Measurements from ENCODE around the gene IGFBP3. TPM values are rescaled to one million over a fixed set of nuclear protein-coding genes. Genes with fewer than 3 reads are reported as not detected.

The IGFBP3 gene
- total and polyA plus RNA-seq, 9 of the 15 experiments (the other 6 are each of a cell fraction or from before 2014, with no cell fraction given): 0.08 to 0.22 (median 0.10) TPM; not detected in 5

GRCh38 chr7:45898222-45898621 lies 22.9 kb downstream of the IGFBP3 start:
- no peak overlapping the region for H2AFZ ChIP-seq (ENCODE audit: low read depth, low read length)
- in situ Hi-C loops (cut with MboI) (no loop called here), intact Hi-C loops (cut with micrococcal nuclease) (no loop called here)
- H3K36me3 ChIP-seq (ENCODE audit: control insufficient read depth, insufficient read depth, low read length): no peaks in the 10 kb centered on the region
- no peaks in the 10 kb centered on the region for H3K79me2 ChIP-seq (ENCODE audit: control insufficient read depth, insufficient read depth, low read length)
- ATAC-seq: no peak
- CTCF ChIA-PET (ENCODE audit: low intra/inter-chr PET ratio): no interaction called here
- POLR2A ChIA-PET: no interaction called here
- TF ChIP-seq SREBF2 (CRISPR knock-in tag; IDR thresholded peaks at IDR 0.05) (no peak), ZNF12 (CRISPR knock-in tag; IDR thresholded peaks at IDR 0.05) (no peak), HSF4 (CRISPR knock-in tag; IDR thresholded peaks at IDR 0.05; ENCODE audit: borderline replicate concordance) (no peak), EWSR1 (IDR thresholded peaks at IDR 0.05; ENCODE audit: borderline replicate concordance, low read depth, partially characterized antibody) (no peak)
- BruUV-seq (replicated peaks): no TSS peak
- H3K9me3 ChIP-seq (replicated peaks; ENCODE audit: control insufficient read depth, insufficient read depth, low read depth, low read length): no peaks in the 10 kb centered on the region
- H3K9me1 ChIP-seq (ENCODE audit: control insufficient read depth, insufficient read depth, low read length): no peaks in the 10 kb centered on the region
- no peak for FAIRE-seq
- no peaks in the 10 kb centered on the region for H3K4me1 ChIP-seq (replicated peaks in 1 of 2; ENCODE audit: control insufficient read depth in 2 of 2, insufficient read depth in 2 of 2, low read length in 2 of 2)
- H3K4me2 ChIP-seq (ENCODE audit: insufficient read depth, low read length): no peak overlapping the region
- WGBS (ENCODE audit: insufficient coverage, low coverage, missing lambda C conversion rate): 0% methylated on average over 2 of the region's 2 CpGs
- no peak overlapping the region for H3K27ac ChIP-seq (ENCODE audit: extremely low read depth, low read depth, low read length)
- DNase-seq (ENCODE audit: extremely low read depth in 1 of 4, low spot score in 3 of 4): no peak
- H4K20me1 ChIP-seq (replicated peaks; ENCODE audit: control insufficient read depth, insufficient read depth, low read length): no peaks in the 10 kb centered on the region
- H3K9ac ChIP-seq (ENCODE audit: insufficient read depth in 1 of 2, low read depth in 2 of 2, low read length in 2 of 2): no peak overlapping the region
- H3K4me3 ChIP-seq: no peak overlapping the region
- no peaks in the 10 kb centered on the region for H3K27me3 ChIP-seq (ENCODE audit: control insufficient read depth in 2 of 2, insufficient read depth in 2 of 2, low read length in 2 of 2)

DNA sequence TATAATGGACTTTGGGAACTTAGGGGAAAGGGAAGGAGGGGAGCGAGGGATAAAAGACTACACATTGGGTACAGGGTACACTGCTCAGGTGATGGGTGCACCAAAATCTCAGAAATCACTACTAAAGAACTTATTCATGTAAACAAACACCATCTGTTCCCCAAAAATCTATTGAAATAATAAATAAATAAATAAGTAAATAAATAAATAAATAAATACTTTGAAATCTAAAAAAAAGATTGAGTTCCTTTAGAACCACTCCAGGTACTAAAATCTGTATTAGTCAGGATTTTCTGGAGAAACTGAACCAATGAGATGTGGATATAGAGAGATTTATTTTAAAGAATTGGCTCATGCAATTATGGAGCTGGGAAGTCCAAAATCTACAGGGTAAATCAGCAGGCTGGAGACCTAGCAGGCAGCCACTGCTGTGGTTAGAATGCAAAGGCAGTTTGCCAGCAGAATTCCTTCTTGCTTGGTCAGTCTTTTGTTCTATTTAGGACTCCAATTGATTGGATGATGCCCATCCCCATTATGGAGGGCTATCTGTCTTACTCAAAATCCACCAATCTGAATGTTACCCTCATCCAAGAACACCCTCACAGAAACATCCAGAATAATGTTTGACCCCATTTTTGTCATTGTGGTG lies 23.9 kb downstream of the IGFBP3 start:
- BruUV-seq (replicated peaks): no TSS peak
- no peaks in the 10 kb centered on the region for H3K27me3 ChIP-seq (ENCODE audit: control insufficient read depth in 2 of 2, insufficient read depth in 2 of 2, low read length in 2 of 2)
- FAIRE-seq (no peak), DNase-seq (ENCODE audit: extremely low read depth in 1 of 4, low spot score in 3 of 4) (no peak), ATAC-seq (no peak)
- POLR2A ChIA-PET: no interaction called here
- H3K9ac ChIP-seq (ENCODE audit: insufficient read depth in 1 of 2, low read depth in 2 of 2, low read length in 2 of 2): no peak overlapping the region
- no peak overlapping the region for H3K27ac ChIP-seq (ENCODE audit: extremely low read depth, low read depth, low read length)
- CTCF ChIA-PET (ENCODE audit: low intra/inter-chr PET ratio): no interaction called here
- H3K4me2 ChIP-seq (ENCODE audit: insufficient read depth, low read length): no peak overlapping the region
- H3K36me3 ChIP-seq (ENCODE audit: control insufficient read depth, insufficient read depth, low read length): no peaks in the 10 kb centered on the region
- in situ Hi-C loops (cut with MboI): no loop called here
- intact Hi-C loops (cut with micrococcal nuclease): no loop called here
- no peak overlapping the region for H3K4me3 ChIP-seq
- H3K4me1 ChIP-seq (replicated peaks in 1 of 2; ENCODE audit: control insufficient read depth in 2 of 2, insufficient read depth in 2 of 2, low read length in 2 of 2): no peaks in the 10 kb centered on the region
- 0% methylated on average over 1 of the region's 1 CpG for WGBS (ENCODE audit: insufficient coverage, low coverage, missing lambda C conversion rate)
- no peaks in the 10 kb centered on the region for H3K79me2 ChIP-seq (ENCODE audit: control insufficient read depth, insufficient read depth, low read length)
- no peak overlapping the region for H2AFZ ChIP-seq (ENCODE audit: low read depth, low read length)
- H3K9me1 ChIP-seq (ENCODE audit: control insufficient read depth, insufficient read depth, low read length): no peaks in the 10 kb centered on the region
- no peaks in the 10 kb centered on the region for H3K9me3 ChIP-seq (replicated peaks; ENCODE audit: control insufficient read depth, insufficient read depth, low read depth, low read length)
- H4K20me1 ChIP-seq (replicated peaks; ENCODE audit: control insufficient read depth, insufficient read depth, low read length): no peaks in the 10 kb centered on the region
- no peak for TF ChIP-seq FOXM1 (IDR thresholded peaks at IDR 0.05; ENCODE audit: low read depth)
- no peak for TF ChIP-seq FOXM1 (CRISPR knock-in tag; IDR thresholded peaks at IDR 0.05; ENCODE audit: low read depth)
- TF ChIP-seq, protein P1, sequence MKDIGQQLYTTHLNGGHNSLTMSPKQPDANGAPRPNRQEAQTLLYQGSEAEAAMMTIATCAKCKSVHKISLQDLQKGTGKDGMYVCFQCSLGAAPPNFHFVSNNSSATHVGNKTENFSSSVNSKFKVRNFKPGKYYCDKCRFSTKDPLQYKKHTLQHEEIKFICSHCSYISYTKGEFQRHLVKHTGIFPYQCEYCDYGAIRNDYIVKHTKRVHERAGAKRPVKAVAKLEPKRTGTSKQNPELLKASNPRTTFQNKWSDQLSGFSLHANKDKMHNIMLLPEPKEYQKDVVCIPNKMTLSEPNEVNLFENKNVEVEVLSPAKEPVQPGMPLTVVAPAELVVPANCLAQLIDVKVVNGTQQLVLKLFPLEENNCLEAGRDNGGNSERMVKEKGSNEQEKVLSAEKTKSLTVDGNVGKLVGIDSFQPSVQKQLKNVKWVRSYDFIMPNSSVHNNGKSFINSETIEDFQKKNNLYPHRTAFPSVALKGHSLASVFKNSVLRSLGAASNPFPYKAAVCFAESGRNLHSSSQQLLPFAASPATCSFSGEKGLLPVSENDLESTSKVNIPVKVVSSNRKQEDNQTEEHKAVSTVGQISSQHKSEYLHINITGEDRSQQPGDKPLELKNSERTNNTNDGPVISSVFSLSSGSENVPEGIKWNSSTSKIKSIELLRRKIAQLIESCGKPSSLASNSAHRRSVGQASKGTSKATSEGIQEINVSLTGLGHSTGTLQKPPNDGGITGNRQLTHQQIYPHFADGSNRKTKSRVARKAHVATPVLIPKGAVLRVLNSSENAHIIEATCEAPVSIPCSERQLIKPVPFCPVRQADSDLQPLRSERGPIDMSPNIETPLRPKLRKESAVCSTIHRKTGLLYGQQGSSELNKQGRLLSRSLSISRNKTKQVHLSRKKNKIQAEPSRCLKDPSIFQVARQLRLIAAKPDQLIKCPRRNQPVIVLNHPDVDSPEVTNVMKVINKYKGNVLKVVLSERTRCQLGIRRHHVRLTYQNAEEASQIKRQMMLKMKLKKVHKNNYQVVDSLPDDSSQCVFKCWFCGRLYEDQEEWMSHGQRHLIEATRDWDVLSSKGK (CRISPR knock-in tag; IDR thresholded peaks at IDR 0.05): no peak
- TF ChIP-seq, protein P2, sequence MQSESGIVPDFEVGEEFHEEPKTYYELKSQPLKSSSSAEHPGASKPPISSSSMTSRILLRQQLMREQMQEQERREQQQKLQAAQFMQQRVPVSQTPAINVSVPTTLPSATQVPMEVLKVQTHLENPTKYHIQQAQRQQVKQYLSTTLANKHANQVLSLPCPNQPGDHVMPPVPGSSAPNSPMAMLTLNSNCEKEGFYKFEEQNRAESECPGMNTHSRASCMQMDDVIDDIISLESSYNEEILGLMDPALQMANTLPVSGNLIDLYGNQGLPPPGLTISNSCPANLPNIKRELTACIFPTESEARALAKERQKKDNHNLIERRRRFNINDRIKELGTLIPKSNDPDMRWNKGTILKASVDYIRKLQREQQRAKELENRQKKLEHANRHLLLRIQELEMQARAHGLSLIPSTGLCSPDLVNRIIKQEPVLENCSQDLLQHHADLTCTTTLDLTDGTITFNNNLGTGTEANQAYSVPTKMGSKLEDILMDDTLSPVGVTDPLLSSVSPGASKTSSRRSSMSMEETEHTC (IDR thresholded peaks at IDR 0.05): no peak
- TF ChIP-seq HDGF (IDR thresholded peaks at IDR 0.05): no peak
- TF ChIP-seq, protein P3, sequence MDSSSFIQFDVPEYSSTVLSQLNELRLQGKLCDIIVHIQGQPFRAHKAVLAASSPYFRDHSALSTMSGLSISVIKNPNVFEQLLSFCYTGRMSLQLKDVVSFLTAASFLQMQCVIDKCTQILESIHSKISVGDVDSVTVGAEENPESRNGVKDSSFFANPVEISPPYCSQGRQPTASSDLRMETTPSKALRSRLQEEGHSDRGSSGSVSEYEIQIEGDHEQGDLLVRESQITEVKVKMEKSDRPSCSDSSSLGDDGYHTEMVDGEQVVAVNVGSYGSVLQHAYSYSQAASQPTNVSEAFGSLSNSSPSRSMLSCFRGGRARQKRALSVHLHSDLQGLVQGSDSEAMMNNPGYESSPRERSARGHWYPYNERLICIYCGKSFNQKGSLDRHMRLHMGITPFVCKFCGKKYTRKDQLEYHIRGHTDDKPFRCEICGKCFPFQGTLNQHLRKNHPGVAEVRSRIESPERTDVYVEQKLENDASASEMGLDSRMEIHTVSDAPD (CRISPR knock-in tag; IDR thresholded peaks at IDR 0.05): no peak
- TF ChIP-seq HSF4 (CRISPR knock-in tag; IDR thresholded peaks at IDR 0.05; ENCODE audit: borderline replicate concordance): no peak
